Iris pigment epithelial cell (primary cell): ENCODE results near the gene SERPINA1.
"Not testable (repeated sequence)": the region's sequence is repeated elsewhere in the genome, so short reads cannot be mapped to it uniquely, and the experiment has no call there.

Experiments used
- DNase-seq: peaks from one replicate; pipeline ENCODE4 v3.0.0-alpha.2; 2011; ENCODE audit warnings: low read depth

Gene SERPINA1

DNA sequence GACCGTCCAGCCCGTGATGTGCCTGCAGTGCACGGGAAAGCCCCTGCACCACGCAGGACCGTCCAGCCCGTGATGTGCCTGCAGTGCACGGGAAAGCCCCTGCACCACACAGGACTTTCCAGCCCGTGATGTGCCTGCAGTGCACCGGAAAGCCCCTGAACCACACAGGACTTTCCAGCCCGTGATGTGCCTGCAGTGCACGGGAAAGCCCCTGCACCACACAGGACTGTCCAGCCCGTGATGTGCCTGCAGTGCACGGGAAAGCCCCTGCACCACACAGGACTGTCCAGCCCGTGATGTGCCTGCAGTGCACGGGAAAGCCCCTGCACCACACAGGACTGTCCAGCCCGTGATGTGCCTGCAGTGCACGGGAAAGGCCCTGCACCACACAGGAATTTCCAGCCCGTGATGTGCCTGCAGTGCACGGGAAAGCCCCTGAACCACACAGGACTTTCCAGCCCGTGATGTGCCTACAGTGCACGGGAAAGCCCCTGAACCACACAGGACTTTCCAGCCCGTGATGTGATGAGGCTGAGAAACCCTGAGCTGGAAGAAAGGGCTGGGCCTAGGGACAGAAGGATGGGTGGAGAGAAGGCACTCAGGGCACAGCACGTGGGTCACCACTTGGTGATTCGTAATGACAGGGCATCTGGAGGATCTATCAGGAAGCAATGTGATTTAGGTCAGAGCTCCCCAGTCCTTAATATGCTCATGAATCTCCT is 42.2 kb downstream of the SERPINA1 start:
- DNase-seq: not testable (repeated sequence)

GRCh38 chr14:94345344-94346064 is 42.9 kb downstream of the SERPINA1 start:
- peak; percentile 67 for DNase-seq

DNA sequence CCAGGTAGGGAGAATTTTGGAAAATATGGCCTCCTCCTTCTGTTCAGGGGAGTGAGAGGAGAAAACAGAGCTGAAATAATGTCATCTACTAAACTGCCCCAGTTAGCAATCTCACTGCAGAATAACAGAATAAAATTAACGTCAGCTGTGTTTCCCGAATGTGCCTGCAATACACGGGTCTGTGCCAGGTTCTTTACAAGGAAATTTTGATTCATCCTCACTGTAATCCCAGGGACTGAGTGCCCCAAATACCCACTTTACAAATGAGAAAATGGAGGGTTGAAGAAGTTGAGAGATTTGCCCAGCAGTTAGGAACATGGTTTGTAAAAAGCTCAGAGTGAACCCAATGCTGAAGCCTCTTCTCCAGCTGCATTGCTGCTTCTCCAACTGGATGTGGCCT is 44.0 kb downstream of the SERPINA1 start:
- DNase-seq: no peak

- DNase-seq: no peak
Observed at GRCh38 chr14:94343238-94344005, 45.0 kb downstream of the SERPINA1 start.

- peak; percentile 97 for DNase-seq
Observed at GRCh38 chr14:94342334-94342934, 46.0 kb downstream of the SERPINA1 start.

- no peak for DNase-seq
Observed at GRCh38 chr14:94341656-94342333, 46.6 kb downstream of the SERPINA1 start.

GRCh38 chr14:94340533-94340932 is 47.9 kb downstream of the SERPINA1 start:
- DNase-seq: no peak

- DNase-seq: no peak
Observed at GRCh38 chr14:94338023-94338422, 50.4 kb downstream of the SERPINA1 start.

DNA sequence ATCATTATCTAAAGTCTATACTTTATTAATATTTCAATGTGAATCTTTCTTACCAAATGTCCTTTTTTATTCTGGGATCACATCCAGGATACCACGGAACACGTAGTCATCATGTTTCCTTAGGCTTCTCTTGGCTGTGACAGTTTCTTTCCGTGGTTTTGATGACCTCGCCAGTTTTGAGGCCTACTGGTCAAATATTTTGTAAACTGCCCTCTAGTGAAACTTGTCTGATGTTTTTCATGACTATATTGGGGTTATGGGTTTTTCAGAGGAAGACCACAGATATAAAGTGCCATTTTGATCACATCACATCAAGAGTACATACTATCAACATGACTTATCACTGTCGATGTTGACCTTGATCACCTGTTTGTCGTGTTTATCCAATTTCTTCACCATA is 51.1 kb downstream of the SERPINA1 start:
- peak; percentile 22 for DNase-seq

DNA sequence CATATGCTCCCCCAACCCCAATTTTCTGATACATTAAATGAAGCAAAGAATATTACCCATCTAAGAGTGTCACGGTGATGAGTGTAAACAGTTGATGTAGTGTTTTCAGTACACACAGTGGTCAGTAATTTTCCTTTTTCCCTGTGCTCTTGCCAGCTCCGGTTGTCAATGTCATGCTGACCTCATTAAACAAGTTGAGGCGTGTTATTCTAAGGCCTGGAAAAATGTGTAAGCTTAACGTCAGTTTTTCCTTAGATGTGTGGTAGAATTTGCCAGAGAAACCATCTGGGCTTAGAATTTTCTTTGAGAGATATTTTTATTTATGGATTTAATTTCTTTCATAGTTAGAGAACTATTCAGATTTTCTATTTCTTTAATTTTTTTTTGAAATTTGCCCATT is 53.5 kb downstream of the SERPINA1 start:
- peak; percentile 30 for DNase-seq

DNA sequence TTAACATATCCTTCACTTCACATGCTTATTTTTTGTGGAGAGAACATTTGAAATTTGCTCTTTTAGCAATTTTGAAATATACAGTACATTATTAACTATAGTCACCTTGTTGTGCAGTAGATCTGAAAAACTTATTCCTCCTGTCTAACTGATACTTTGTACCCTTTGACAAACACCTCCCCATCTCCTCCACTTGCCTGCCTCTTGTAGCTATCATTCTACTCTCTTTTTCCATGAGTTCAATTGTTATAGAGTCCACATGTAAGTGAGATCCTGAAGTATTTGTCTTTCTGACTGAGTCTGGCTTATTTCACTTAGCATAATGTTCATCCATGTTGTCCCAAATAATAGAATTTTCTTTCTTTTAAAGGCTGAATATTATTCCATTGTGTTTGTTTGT is 55.8 kb downstream of the SERPINA1 start:
- DNase-seq: no peak

GRCh38 chr14:94332063-94332583 is 56.3 kb downstream of the SERPINA1 start:
- DNase-seq: no peak

GRCh38 chr14:94331462-94331861 is 56.9 kb downstream of the SERPINA1 start:
- no peak for DNase-seq

DNA sequence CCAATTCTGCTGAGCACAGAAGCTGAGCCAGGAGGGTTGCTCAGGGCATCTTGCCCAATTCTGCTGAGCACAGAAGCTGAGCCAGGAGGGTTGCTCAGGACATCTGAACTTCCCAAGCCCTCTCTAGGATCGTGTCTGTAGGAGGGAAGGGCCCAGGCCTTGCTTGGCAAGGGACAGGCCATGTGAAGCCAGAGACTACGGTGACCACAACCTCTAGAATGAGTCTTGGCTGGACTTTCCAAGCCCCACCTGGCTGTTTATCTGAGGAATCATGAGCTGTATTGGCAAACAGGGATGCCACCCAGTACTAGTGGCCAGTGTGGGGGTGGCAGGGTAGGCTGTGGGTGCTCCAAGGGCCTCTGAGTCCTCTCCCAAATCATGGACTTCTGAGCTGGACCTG is 57.5 kb downstream of the SERPINA1 start:
- DNase-seq: no peak

DNA sequence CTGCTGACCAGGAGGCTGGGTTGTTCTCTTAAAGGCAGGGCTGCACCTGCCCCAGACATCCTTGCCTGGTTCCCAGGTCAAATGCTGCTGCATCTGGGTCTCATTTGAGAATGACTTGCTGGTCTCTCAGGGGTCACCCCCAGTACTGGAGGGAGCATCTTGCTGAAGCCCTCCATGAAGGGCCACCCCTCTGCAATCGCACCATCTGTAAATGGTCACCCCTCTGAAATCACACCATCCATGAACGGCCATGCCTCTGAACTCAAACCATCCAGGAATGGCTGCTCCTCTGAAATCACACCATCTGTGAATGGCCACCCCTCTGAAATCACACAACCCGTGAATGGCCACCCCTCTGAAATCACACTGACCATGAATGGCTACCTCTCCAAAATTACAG is 58.0 kb downstream of the SERPINA1 start:
- DNase-seq: no peak

- DNase-seq: no peak
Observed at GRCh38 chr14:94329857-94330256, 58.5 kb downstream of the SERPINA1 start.

GRCh38 chr14:94328196-94328595 is 60.2 kb downstream of the SERPINA1 start:
- no peak for DNase-seq
